Nephron (organoid): Measurements from ENCODE around the gene DAGLA.
A peak's percentile ranks its signal among the peaks of the same experiment; 100 is the strongest.

Experiments used
- H3K27ac Mint-ChIP-seq, 3 experiments: 2 replicates each; pipeline ENCODE4 v1.8.0; 2020; ENCODE audit warnings: mixed read lengths in 3 of 3, mild to moderate bottlenecking in 2 of 3, moderate library complexity in 1 of 3
- H3K27me3 Mint-ChIP-seq: 2 replicates; pipeline ENCODE4 v1.8.0; 2021; ENCODE audit warnings: low read depth, mild to moderate bottlenecking, moderate library complexity, mixed read lengths
- H3K36me3 Mint-ChIP-seq: 2 replicates; pipeline ENCODE4 v1.8.0; 2020; ENCODE audit warnings: low read depth, mixed read lengths
- H3K4me1 Mint-ChIP-seq: 2 replicates; pipeline ENCODE4 v1.8.0; 2020; ENCODE audit warnings: mixed read lengths
- H3K4me3 Mint-ChIP-seq, 3 experiments: 2 replicates each; pipeline ENCODE4 v1.8.0; 2020; ENCODE audit warnings: mild to moderate bottlenecking in 3 of 3, mixed read lengths in 3 of 3, moderate library complexity in 2 of 3
- H3K9me3 Mint-ChIP-seq: 2 replicates; pipeline ENCODE4 v1.8.0; 2020; ENCODE audit warnings: mixed read lengths
- CTCF ChIP-seq, 3 experiments: fragments of 200-600 bp; sonication (generic); IDR thresholded peaks; one replicate each; pipeline ENCODE4 v1.5.0; 2021; ENCODE audit warnings: antibody characterized with exemption in 3 of 3; ENCODE audit not compliant: unreplicated experiment in 3 of 3

Gene DAGLA

GRCh38 chr11:61707574-61707973 lies 27.4 kb downstream of the DAGLA start:
- Mint-ChIP-seq H3K4me1 (peaks cover 18% of the 10 kb centered on the region), H3K9me3 (no peaks in the 10 kb centered on the region), H3K27me3 (peaks cover 16% of the 10 kb centered on the region), H3K27ac (peak overlapping the region in 2 of 3 experiments; percentile 17 to 20), H3K4me3 (no peak overlapping the region), H3K36me3 (no peaks in the 10 kb centered on the region)
- TF ChIP-seq CTCF (IDR thresholded peaks at IDR 0.05; ENCODE audit: unreplicated experiment in 3 of 3) = no peak

- Mint-ChIP-seq H3K4me3 (no peak overlapping the region), H3K27me3 (peaks cover 20% of the 10 kb centered on the region), H3K9me3 (no peaks in the 10 kb centered on the region), H3K4me1 (peaks cover 18% of the 10 kb centered on the region), H3K36me3 (no peaks in the 10 kb centered on the region), H3K27ac (no peak overlapping the region)
- no peak for TF ChIP-seq CTCF (IDR thresholded peaks at IDR 0.05; ENCODE audit: unreplicated experiment in 3 of 3)
These were observed 28.9 kb downstream of the DAGLA start for GRCh38 chr11:61709110-61709509.

GRCh38 chr11:61709572-61709971 lies 29.4 kb downstream of the DAGLA start:
- H3K27ac Mint-ChIP-seq = no peak overlapping the region
- H3K27me3 Mint-ChIP-seq = peaks cover 22% of the 10 kb centered on the region
- no peak for TF ChIP-seq CTCF (IDR thresholded peaks at IDR 0.05; ENCODE audit: unreplicated experiment in 3 of 3)
- no peaks in the 10 kb centered on the region for H3K9me3 Mint-ChIP-seq
- peaks cover 18% of the 10 kb centered on the region for H3K4me1 Mint-ChIP-seq
- H3K36me3 Mint-ChIP-seq = no peaks in the 10 kb centered on the region
- no peak overlapping the region for H3K4me3 Mint-ChIP-seq

- peaks cover 18% of the 10 kb centered on the region for H3K4me1 Mint-ChIP-seq
- no peak for TF ChIP-seq CTCF (IDR thresholded peaks at IDR 0.05; ENCODE audit: unreplicated experiment in 3 of 3)
These were observed 29.8 kb downstream of the DAGLA start for GRCh38 chr11:61710019-61710418.

GRCh38 chr11:61711037-61711436 lies 30.8 kb downstream of the DAGLA start:
- no peaks in the 10 kb centered on the region for H3K9me3 Mint-ChIP-seq
- no peak for TF ChIP-seq CTCF (IDR thresholded peaks at IDR 0.05; ENCODE audit: unreplicated experiment in 3 of 3)
- peaks cover 10% of the 10 kb centered on the region for H3K4me1 Mint-ChIP-seq
- peaks cover 15% of the 10 kb centered on the region for H3K27me3 Mint-ChIP-seq
- no peak overlapping the region for H3K27ac Mint-ChIP-seq
- no peaks in the 10 kb centered on the region for H3K36me3 Mint-ChIP-seq
- no peak overlapping the region for H3K4me3 Mint-ChIP-seq

More at GRCh38 chr11:61710019-61710418, 29.8 kb downstream of the DAGLA start:
- peaks cover 22% of the 10 kb centered on the region for H3K27me3 Mint-ChIP-seq
- no peak overlapping the region for H3K27ac Mint-ChIP-seq
- no peaks in the 10 kb centered on the region for H3K9me3 Mint-ChIP-seq
- H3K4me3 Mint-ChIP-seq = no peak overlapping the region
- H3K36me3 Mint-ChIP-seq = no peaks in the 10 kb centered on the region

- peaks cover 10% of the 10 kb centered on the region for H3K4me1 Mint-ChIP-seq
- no peak overlapping the region for H3K27ac Mint-ChIP-seq
- no peak for TF ChIP-seq CTCF (IDR thresholded peaks at IDR 0.05; ENCODE audit: unreplicated experiment in 3 of 3)
- no peaks in the 10 kb centered on the region for H3K9me3 Mint-ChIP-seq
- peaks cover 14% of the 10 kb centered on the region for H3K27me3 Mint-ChIP-seq
- H3K4me3 Mint-ChIP-seq = no peak overlapping the region
- no peaks in the 10 kb centered on the region for H3K36me3 Mint-ChIP-seq
These were observed 31.3 kb downstream of the DAGLA start for GRCh38 chr11:61711498-61711897.
